Endometrium (tissue), 2 donors: ENCODE measurements around the gene MAP3K1.
"Not testable (repeated sequence)": the region's sequence is repeated elsewhere in the genome, so short reads cannot be mapped to it uniquely, and the experiment has no call there.

ENCODE experiments used
- FAIRE-seq: peaks from 2 replicates; lab custom pipeline; 2012; peaks lifted over from hg19 to GRCh38; lab: Jason Lieb, UNC
- donor health status: control.
- donor health status: control.

Gene MAP3K1

DNA sequence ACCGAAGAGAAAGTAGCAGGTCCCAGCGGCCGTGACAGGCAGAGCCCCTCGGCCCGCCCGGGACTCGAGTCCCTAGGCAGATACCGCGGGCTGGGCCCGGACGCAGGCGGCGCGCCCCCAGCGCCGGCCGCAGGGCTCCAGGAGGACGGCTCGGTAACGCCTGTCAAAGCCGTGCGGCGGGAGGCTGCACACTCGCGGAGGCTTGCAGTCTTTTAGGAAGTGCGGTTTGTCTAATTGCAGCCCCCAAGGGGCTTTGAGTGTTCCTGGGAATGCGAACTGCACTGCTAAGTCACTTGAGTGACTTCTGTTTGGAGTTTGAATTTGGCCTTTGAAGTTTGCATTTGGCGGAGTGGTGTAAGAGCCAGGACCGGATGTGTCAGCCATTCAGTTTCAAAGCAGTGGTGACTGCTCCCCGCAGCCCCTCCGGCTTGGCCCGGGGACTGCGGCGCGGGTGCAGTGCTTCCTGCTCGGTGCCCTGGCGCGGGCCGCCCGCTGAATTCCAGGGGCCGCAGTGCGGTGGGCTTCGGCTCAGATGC, 1.3 kb downstream of the MAP3K1 start:
- FAIRE-seq: no peak

DNA sequence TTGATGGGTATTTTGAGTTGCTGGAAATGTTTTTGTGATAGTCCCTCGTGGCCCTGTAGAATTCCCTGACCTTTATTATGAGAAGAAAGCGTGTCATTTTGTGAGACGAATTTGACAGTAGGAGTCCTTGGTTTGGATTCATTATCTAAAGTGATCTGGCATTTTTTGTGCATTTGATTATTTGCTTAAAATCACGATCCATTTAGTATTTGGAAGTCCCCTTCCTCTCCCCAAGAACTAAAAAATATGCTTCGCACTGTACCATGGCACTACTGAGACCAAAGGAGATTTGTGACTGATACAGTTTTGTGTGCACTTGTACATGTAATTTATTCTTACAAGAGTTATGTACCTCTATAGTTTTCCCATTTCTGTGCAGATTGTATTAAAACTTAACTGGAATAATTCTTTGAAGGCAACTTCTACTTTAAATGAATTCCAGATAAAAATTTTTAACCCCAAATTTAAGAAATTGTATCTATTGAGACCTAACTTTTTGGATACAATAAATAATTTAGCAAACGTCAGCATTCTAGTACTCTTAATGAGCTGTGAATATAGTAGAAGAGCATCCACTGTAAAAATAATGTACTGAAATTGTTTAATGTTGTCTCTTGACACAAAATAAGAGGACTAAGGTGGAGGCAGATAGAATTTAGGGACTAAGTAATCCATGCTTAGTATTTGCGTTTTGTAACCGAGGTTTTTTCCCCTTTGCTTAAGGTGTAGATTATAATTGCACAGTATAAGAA, 2.1 kb downstream of the MAP3K1 start:
- FAIRE-seq: no peak

DNA sequence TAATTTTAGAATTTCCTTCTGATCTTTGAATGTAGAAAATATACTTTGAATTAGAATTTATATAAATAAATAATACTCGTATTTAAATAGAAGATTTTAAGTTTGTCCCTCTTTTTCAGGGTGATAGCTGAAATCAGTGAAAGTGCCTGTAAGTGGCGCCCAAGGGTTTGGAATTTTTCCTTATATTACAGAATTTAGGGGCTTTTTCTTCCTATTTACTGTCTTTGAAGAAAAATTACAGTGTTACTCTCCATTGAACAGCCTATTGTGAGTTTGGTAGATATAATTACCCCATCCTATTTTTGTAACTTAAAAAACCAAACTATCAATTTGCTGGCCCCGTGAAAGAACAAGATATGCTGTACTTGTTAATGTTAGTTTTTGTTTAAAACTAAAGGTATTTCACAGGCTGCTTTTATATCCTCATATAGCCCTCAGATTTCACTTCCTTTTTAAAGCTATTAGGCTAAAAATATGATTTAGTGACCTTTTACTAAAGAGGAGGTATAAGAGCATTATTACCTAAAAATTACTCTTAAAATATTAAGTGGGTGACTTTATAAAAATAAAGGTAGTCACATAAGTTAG, 3.2 kb downstream of the MAP3K1 start:
- no peak for FAIRE-seq

DNA sequence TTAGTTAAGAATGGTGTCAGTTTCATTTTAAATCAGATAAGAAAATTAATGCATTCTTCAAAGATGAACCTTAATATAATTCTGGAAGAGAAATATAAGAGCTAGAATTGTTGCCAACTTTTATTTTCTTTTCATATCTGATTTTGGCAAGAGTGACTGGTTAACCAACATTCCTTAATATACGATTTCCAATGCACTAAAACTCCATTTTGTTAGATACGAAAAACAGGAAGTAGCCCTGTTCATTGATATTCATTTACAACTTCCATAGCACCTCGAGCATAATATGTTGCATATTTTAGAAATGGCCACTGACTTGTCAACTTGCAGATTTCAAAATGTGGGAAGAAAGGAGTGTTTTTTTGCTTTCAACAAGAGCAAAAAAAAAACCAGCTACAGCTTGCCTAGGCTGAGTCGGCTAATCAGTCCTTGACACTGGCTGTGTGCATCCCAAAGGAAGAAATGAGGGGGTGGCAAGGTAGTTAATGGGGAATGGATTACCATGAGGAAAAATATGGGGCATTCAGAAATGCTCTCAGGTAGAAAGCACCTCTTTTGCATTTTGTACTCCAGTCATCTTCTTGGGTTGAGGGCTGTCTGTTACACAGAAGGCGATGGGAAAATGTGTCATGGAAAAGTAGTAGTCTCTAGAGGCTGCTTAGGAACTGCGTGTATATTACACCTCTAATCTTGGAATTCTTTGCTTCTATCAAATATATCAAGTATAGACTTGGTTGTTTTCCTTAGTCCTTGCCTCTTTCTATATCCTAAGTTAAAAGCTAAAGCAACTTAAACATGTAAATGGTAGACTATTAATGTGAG, 3.9 kb downstream of the MAP3K1 start:
- no peak for FAIRE-seq

DNA sequence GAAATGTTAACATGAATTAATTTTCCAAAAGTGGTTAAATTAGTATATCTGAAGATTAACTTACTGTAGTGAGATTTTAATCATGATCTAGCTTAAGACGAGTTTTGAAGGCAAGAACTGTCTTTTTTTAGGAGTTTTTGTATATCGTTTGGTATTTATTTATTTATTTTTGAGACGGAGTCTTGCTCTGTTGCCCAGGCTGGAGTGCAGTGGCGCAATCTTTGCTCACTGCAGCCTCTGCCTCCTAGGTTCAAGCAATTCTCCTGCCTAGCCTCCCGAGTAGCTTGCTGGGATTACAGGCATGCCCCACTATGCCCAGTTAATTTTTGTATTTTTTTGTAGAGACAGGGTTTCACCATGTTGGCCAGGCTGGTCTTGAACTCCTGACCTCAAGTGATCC, 6.5 kb downstream of the MAP3K1 start:
- not testable (repeated sequence) for FAIRE-seq

DNA sequence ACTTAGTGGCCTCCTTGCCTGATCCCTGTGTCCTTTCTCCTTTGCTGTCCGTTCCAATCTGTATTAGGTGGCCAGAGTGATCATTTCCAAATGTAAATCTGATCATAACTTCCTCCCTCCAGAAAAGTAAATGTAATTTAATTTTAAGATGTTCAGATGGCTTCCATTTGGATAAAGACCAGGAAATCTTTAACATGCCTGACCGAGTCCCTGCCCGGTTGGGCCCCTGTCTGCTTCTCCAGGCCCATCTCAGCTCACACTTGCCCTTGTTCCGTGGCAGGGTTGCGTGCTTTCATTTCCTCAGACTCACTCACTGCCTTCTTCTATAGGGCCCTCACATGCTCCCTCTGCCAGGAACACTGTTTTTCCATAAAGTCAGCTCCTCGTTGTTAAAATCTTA, 7.6 kb downstream of the MAP3K1 start:
- FAIRE-seq: no peak

DNA sequence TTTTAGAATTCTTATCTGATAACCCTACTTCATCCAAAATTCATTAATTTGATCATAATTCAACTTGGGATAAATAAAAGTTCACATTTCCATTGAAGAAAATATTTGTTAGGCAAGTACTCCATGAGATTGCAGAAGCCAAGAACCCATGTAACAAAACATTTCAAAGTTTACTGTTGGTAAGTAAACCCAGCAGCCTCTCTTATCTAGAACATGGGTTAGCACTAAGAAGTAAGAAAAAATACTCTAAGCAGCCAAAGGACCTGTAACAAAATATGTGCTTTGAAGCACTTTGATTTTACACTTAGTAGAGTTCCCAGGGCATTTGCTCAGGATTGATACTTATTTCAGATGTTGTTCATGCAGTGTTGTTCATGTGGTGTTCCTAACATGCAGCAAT, 8.7 kb downstream of the MAP3K1 start:
- no peak for FAIRE-seq

DNA sequence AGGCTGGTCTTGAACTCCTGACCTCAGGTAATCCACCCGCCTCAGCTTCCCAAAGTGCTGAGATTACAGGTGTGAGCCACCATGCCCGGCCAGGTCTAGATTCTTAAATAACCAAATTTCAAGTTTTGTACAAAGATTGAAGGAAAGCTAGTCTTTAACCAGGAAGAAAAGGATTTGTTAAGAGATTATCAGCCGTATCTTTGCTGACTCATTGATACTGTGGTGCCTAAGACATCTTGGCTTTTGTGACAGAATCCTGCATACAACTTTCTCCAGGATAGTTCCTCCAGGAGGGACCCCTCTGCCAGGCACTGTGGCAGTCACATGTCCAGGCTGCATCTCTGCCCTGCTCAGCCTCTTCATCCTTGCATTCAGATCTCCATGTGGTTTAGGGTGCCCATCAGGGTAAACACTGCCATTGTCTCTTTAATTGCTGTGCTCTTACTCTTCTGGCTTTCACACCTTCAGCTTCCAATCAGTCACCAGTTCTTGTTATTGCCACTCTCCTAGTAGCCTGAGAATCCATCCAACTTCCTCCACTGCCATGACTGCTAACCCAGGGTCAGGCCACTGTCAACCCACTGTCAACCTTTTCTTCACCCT, 10.0 kb downstream of the MAP3K1 start:
- no peak for FAIRE-seq

DNA sequence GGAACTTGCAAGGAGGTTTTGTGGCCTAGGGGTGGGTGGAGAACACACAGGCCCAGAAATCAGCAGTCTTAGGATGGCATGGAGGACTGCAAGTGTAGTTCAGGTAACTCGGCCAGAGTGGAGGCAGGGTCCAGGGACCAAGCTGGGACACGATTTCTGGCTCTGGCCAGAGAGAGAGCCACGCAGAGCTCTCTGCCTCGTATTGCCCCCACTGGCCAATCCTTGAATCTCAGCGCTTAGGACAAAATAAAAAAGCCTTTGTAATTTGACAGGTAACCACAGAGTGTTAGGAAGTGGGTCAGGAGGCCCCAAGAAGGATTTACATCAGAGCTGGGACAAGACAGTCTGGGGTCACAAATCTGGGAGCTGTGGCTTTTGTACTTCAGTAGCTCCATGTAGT, 11.7 kb downstream of the MAP3K1 start:
- FAIRE-seq: no peak

DNA sequence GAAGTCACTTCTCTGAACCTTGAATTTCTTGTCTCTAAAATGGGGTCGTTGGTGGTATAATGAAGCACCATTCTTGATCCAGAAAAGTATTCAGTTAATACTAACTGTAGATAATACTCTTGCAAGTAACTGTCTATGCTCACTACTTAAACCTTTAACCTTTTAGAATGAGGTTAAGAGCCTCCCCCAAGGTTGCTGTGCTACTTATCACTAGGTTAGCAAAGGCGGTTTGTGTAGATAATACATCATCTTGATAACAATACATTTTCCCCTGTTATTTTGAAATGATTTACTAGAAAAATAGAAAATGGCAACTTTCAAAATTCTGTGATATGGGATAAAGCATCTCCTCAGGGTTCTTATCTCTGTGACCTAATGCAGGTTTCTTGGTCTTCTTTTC, 12.6 kb downstream of the MAP3K1 start:
- no peak for FAIRE-seq

DNA sequence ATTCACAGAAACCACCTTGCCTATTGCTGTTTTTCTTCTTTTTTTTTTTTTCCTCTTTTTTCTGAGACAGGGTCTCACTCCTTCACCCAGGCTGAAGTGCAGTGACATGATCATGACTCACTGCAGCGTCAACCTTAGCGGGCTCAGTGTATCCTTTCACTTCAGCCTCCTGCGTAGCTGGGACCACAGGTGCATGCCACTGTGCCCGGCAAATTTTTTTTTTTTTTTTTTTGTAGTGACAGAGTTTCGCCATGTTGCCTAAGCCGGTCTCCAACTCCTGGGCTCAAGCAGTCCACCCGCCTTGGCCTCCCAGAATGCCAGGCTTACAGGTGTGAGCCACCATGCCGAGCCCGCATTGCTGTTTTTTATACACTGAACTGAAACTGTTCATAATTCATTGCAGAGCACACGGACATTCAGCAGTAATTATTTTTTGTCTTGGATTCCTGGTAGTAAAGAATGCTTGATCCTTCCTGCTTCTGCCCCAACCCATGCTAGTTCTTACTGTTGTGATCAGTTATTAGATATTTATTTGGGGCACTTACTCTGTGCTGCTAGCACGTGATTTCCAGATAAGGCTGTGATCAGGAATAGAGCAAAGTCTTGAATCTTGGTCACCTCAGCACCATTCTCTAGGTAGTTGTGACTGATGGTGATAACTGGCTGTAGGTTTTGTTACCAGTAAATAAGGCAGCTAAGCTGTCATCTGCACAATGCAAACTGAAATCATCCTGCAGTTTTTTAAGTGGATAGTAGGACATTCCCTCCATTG, 14.0 kb downstream of the MAP3K1 start:
- FAIRE-seq: no peak

DNA sequence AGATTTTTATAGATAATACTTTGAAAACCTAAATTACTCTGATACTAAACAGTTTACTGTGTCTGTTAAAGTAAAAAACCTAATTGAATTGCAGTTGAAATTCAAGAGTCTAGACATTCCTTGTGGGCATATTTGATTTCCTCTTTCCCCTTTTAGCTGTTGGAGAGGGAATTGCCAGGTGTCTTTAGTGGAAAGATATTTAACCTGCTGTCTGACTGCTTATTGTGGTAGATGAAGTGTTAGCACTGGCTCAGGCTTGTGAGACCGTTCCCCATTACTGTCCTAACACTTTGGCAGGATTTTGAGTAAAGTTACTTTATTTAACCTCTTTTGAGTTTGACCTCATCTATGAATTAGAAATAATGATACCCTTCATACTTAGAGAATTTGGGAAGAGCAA, 16.4 kb downstream of the MAP3K1 start:
- no peak for FAIRE-seq

DNA sequence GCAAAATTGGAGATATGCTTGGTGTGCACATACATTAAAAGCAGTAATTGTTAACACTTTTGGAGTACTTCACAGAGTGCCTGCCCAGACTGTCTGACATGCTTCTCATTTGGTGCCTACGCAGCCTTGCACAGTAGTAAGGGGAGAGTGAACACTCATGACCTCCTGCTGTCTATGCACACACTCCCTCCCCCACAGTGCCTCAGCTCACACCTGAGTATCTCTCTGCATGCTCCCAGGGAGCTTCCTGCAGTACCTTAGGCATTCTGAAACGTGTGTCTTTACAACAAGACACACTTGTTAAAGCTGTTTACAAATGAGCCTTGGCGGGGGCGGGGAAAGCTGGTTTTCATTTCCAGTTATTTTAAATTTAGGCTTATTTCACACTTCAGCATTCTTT, 18.0 kb downstream of the MAP3K1 start:
- no peak for FAIRE-seq

DNA sequence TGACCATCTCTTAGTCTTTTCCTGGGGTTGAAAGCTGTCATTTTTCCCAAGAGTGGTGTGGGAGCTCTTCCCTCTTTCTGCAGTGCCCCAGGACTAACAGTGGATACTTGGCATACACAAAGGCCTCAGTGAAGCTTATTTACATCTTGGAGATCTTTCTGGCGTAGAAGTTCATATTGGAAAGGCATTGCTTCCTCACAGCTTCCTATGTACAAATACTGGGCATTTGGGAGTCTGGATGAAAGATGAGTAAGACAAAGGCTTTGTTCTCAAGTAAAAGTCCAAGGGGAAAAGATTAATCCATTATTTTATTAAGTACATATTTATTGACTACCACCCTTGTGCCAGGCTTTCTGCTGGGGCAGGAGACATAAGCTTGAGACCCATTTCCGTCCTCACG, 22.0 kb downstream of the MAP3K1 start:
- no peak for FAIRE-seq

DNA sequence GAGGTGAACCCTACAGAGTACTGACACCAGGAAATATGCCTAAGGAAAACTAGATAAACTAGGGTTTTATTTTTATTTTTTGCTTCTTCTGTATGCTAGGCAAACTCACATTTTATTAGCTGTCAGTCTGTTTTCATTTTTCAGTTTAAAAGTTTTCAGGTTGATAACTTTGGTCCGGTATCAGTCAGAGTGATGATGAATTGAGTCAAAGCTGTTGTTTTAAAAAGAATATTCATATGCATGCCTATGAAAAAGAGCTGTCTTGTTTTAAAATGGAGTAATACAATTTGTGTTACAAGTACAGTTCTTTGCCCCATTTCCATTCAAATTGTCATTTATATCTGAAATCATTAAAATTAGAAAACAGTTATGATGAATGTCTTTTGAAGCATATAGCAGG, 22.6 kb downstream of the MAP3K1 start:
- FAIRE-seq: peak; percentile 26

DNA sequence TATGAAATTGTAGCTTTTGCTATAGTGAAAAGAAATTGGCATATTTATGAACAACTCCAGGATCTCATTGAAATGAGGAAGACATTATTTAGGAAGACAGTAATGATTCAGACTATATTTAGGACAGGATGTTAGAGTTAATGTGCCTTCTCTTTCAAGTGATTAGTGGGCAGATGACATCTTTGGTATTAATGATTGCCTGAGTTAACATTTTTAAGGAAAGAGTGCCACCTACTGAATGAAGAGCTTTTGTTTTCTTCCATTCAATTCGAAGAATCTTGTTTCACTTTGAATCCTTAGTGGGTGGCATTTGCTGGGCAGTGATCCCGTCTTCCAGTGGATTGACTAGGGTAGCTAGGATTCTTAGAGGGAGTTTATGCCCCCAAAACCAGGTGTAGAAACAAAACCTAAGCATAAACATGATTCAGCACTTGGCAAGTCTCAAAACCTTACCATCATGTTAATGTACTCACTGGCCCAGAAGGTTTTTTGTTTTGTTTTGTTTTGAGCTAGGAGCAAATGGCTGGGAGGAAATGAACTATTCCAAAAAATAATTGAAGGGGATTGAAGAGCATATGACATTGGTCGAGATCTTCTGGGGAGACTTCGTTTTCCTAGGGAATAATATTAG, 23.2 kb downstream of the MAP3K1 start:
- FAIRE-seq: peak; percentile 95

DNA sequence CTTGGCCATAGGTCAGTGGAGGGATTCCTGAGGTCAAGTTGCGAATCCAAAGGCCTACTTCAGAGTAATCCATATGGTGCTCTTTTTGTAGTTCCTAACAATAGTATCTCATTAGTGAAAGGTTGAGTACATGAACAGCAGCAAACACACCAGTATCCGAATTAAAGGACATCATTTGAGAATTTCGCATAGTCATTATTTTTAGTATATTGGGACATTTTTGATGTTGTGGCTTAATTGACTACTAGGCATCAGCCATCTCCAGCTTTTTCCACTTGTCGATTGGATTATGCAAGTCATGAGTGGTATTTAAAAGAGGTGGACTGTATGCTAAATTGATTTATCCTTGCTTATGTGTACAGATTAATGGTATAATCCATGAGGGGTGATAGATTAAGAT, 23.7 kb downstream of the MAP3K1 start:
- FAIRE-seq: no peak

DNA sequence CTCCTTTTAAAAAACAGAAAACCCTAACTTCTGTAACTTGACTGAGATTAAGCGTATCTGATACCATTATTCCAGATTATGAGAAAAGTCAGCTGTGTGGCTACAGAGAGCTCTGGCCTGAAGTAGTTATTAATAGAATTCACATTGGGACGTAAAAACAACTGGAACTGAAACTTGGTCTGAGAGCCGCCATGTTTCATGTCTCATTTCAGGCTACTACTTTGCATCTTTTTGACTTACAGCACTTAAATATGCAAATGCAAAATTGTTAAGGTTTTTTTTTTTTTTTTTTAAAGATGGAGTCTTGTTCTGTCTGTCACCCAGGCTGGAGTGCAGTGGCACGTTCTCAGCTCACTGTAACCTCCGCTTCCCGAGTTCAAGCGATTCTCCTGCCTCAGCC, 25.2 kb downstream of the MAP3K1 start:
- FAIRE-seq: no peak

DNA sequence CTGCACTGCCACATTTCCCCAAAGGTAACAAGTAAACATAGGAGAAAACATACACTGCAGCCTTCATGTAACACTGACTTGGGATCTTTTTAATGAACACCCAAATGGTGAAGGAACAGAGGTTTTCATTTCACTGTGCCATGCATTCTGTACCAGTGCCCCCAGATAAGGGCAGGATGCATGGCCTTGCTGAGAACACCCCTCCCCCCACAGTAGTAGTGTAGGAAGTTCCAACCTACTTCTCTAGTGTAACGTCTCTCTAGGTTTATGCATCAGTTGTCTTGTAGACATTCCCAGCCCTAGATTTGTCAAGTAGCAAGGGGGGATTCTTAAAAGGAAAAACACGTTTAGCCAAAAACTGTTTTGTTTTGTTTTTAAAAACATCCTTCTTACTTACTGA, 29.9 kb downstream of the MAP3K1 start:
- no peak for FAIRE-seq

DNA sequence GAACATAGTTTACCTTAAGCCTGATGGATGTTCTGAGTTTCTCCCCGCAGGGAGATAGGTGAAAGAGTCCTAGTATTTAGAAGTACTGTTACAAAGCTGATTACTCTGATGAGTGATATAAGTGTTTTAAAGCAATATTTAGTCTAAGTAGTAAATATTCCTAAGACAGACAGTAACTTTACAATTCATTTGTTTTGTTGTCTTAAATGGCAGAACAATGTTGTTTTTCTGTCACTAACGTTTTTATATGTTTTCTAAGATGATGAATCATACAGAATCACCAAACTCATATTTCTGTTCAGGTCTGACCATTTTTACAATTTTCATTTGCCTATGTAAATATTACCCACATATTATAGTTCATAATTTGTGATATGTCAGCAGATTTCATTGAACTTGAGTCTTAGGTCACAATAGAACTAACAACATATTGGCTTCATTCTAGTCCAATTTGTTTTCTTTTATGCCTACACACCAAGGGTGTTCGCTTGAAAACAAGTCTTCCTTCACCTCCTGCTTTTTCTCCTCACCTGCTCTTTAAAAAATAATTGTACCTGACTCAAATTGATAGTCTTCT, 30.6 kb downstream of the MAP3K1 start:
- peak; percentile 29 for FAIRE-seq

DNA sequence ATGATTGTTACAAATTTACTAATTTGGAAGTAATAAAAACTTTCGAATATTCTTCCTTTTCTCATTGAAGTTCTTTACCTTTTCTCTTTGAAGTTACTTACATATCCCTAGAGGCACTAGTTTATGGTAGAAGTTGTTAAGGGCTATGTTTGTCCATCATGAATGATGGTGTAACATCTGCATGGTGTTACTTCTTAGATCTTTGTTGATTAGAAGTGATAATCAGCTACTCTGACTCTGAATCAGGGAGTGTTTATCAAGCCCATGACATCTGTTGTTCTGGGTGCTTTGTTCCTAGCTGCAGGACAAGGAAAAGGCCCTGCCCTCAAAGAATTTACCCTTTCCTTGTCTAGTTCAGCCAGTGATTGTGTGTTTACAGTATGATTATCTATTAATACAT, 32.9 kb downstream of the MAP3K1 start:
- peak; percentile 21 for FAIRE-seq
